GM13977 (cell line): ENCODE results near the gene NMRAL1.
A peak's percentile ranks its signal among the peaks of the same experiment; 100 is the strongest.

Experiments used
- DNase-seq: peaks from one replicate; pipeline ENCODE4 v3.0.0; 2012; ENCODE audit warnings: low spot score
- in situ Hi-C: fragments of 300-500 bp; cut with MboI; formaldehyde crosslinking; loops from one replicate; pipeline ENCODE4 v1.12.0; 2022; ENCODE audit warnings: low sequenced_read_pairs, low pct_unique_long_range_greater_than_20kb, mixed read lengths, inconsistent platforms; ENCODE audit not compliant: unreplicated experiment
- TF ChIP-seq, protein P1 (sequence below): IDR thresholded peaks from 2 replicates; pipeline ENCODE4 v1.5.1; 2012; ENCODE audit warnings: mild to moderate bottlenecking, control low read depth; ENCODE audit not compliant: insufficient read depth; ENCODE audit errors: extremely low read depth, missing control alignments

NMRAL1 gene

DNA sequence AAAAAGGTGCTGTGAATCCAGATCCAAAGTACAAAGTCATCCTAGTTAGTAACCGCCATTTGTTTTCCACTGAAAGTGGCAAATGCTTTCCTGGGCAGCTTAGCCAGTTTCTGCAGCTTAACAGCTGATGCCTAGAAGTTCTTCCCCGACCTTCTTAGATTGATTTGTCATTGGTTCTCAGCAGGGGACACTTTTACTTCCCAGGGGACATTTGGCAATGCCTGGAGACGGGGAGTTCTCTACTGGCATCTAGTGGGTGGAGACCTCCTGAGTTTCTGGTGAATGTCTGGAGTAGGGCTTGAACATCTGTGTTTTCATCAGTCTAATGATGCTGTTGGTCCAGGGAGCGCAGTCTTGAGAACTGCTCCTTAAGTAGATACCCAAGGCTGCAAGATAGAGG is 41.2 kb downstream of the NMRAL1 start:
- in situ Hi-C loops = no loop called here

DNA sequence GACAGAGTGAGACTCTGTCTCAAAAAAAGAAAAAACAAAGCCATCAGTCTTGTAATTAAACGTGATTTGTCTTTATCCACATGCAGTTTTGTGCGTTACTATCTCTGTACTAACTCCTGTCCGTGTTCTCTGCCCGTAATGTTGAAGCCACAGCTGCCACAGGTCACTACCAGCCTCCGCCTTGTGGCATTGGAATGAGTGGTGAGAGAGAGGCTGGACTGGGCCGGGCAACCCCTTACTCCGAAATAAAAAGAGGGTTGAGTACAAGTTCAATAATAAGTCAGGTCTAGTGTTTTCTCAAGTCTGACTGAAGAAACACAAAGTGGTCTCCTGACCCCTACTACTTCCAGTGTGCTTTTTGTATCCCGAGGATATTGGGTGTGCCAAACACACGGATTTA is 43.4 kb downstream of the NMRAL1 start:
- DNase-seq = no peak
- TF ChIP-seq, protein P1, sequence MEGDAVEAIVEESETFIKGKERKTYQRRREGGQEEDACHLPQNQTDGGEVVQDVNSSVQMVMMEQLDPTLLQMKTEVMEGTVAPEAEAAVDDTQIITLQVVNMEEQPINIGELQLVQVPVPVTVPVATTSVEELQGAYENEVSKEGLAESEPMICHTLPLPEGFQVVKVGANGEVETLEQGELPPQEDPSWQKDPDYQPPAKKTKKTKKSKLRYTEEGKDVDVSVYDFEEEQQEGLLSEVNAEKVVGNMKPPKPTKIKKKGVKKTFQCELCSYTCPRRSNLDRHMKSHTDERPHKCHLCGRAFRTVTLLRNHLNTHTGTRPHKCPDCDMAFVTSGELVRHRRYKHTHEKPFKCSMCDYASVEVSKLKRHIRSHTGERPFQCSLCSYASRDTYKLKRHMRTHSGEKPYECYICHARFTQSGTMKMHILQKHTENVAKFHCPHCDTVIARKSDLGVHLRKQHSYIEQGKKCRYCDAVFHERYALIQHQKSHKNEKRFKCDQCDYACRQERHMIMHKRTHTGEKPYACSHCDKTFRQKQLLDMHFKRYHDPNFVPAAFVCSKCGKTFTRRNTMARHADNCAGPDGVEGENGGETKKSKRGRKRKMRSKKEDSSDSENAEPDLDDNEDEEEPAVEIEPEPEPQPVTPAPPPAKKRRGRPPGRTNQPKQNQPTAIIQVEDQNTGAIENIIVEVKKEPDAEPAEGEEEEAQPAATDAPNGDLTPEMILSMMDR = no peak
- in situ Hi-C loops = no loop called here

More for the DNA sequence above, 41.2 kb downstream of the NMRAL1 start:
- TF ChIP-seq, protein P1 = no peak
- no peak for DNase-seq

DNA sequence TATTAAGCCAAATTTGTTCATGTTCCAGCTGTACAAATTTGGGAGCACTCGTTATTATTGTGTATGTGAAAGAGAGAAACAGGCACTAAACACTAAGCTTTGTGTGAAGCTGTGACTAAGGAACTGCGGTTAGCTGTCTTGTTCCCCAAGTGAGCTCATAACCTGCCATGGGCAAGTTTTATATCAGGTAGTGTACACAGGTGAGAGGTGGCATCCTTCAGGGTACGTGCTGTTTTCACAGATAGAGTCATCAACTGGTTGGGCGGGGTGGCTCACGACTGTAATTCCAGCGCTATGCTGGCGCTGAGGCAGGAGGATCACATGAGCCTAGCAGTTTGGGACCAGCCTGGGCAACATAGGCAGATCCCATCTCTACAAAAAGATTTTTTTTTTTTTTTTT is 45.9 kb downstream of the NMRAL1 start:
- in situ Hi-C loops = no loop called here
- TF ChIP-seq, protein P1 = no peak
- no peak for DNase-seq

DNA sequence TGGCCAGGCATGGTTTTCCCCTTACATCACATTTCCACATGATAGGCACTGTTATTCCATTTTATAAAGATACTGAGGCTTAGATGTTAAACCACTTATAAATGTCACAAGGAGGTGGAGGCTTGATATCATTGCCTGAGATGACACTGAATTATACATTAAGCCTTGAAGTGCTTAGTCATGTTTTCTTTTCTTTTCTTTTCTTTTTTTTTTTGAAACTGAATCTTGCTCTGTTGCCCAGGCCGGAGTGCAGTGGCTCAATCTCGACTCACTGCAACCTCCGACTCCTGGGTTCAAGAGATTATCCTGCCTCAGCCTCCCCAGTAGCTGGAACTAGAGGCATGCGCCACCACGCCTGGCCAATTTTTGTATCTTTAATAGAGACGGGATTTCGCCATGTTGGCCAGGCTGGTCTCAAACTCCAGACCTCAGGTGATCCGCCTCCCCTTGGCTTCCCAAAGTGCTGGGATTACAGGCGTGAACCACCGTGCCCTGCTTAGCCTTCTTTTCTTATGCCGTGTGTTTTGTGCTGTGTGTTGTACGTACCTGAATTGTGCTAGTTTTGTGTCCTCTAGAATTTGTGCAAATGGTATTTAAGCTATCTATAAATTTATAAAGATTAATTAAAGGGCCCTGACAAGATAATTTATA is 47.6 kb downstream of the NMRAL1 start:
- TF ChIP-seq, protein P1 = no peak
- in situ Hi-C loops = no loop called here
- DNase-seq = no peak

DNA sequence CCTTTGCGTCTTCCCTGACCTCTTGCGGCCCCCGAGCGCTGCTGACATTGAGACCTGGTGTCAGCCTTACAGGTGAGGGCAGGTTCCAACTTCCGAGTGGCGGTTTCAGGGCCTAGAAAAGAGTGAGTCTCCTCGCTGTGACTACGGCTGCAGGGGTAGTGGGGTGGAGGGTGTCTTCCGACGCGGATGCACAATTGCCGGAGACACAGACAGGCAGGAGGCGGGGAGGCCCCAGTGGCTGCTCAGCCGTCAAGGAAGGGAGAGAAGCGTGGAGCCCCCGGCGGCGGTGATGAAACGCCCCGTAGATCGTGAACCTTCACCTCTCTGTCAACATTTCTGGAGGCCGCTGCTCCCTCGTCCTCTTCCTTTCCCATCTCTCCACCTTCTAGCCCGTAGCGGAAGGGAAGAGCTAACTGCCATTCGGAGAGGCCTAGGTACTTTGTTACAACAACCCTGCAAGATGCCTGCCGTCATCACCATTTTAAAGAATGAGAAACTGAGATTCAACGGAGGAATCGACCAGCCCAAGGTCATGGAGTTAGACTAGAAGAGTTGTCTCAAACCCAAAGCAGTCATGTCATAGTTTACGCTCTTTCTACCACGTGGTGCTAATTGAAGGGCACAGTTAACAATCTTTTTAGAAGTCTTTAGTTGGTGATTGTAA is 48.3 kb downstream of the NMRAL1 start:
- DNase-seq = peak; percentile 26
- TF ChIP-seq, protein P1 = no peak
- in situ Hi-C loops = no loop called here

DNA sequence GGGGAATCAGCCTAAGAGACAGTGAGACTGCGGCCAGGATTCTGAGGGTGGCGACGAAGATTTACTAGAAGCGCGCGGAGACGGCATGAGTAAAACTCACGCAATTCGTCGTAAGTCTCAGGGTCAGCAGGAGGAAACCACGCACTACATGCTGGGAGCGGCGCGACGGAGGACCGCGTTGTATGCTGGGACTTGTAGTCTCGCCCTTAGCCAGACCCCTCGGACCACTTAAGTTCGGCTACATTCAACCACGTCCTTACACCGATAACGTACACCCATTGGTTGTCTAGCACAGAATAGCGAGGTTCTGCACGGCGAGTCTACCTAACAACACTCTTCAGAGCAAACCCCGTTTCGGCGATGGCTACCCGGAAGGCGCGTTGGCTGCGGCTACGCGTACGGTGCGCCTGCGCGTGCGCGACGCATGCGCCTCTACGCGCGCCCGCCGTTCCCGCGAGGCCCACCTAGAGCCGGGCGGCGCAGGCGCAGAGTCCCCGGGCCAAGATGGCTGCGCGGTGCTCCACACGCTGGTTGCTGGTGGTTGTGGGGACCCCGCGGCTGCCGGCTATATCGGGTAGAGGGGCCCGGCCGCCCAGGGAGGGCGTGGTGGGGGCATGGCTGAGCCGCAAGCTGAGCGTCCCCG is 48.9 kb downstream of the NMRAL1 start, which contains the start of gene DNAJA3:
Gene DNAJA3 (plus strand): TSS at position 491 of the 643 bp plus-strand sequence. CDS start 14 bp downstream, at position 505.
- in situ Hi-C loops = no loop called here
- peak; percentile 98 for DNase-seq
- TF ChIP-seq, protein P1 = no peak
